T47D (cell line): ENCODE measurements around the gene RRAD.
"Not testable (repeated sequence)": the region's sequence is repeated elsewhere in the genome, so short reads cannot be mapped to it uniquely, and the experiment has no call there.

ENCODE experiments used
- DNase-seq, 2 experiments: peaks; one replicate each; pipeline versions ENCODE4 v3.0.0 to v3.0.0-alpha.2; 2011 to 2012; ENCODE audit warnings: low read depth in 1 of 2, low spot score in 1 of 2
- JUND ChIP-seq: IDR thresholded peaks from 2 replicates; pipeline ENCODE4 v1.6.1; 2012; ENCODE audit warnings: low read depth
- in situ Hi-C: cut with HindIII; loops from 2 replicates; pipeline ENCODE4 v1.10.0; 2016; ENCODE audit warnings: low sequenced_read_pairs, low pct_unique_long_range_greater_than_20kb

The RRAD gene

GRCh38 chr16:66947302-66948065 lies 22.1 kb upstream of the RRAD start:
- in situ Hi-C loops = no loop called here
- TF ChIP-seq JUND = no peak
- DNase-seq = peak; percentile 86 to 88

- in situ Hi-C loops = no loop called here
- DNase-seq = no peak
- no peak for TF ChIP-seq JUND
Measured at GRCh38 chr16:66946974-66947301, 21.6 kb upstream of the RRAD start.

GRCh38 chr16:66946541-66946940 lies 21.2 kb upstream of the RRAD start:
- no peak for TF ChIP-seq JUND
- no peak for DNase-seq
- in situ Hi-C loops = no loop called here

GRCh38 chr16:66945939-66946338 lies 20.6 kb upstream of the RRAD start:
- in situ Hi-C loops = no loop called here
- no peak for TF ChIP-seq JUND
- DNase-seq = no peak

- in situ Hi-C loops, DNase-seq: not testable (repeated sequence)
Measured at GRCh38 chr16:66944971-66945370, 19.6 kb upstream of the RRAD start.

- in situ Hi-C loops = no loop called here
- no peak for TF ChIP-seq JUND
- no peak for DNase-seq
Measured at GRCh38 chr16:66944054-66944441, 18.7 kb upstream of the RRAD start.

- in situ Hi-C loops = no loop called here
- TF ChIP-seq JUND = no peak
- no peak for DNase-seq
Measured at GRCh38 chr16:66943426-66944053, 18.2 kb upstream of the RRAD start.

GRCh38 chr16:66942981-66943380 lies 17.6 kb upstream of the RRAD start:
- in situ Hi-C loops = no loop called here
- no peak for DNase-seq
- TF ChIP-seq JUND = no peak

- DNase-seq = no peak
- no peak for TF ChIP-seq JUND
- in situ Hi-C loops = no loop called here
Measured at GRCh38 chr16:66940236-66940635, 14.9 kb upstream of the RRAD start.

GRCh38 chr16:66939366-66939765 lies 14.0 kb upstream of the RRAD start:
- no peak for DNase-seq
- in situ Hi-C loops = no loop called here
- no peak for TF ChIP-seq JUND

- in situ Hi-C loops = no loop called here
- no peak for TF ChIP-seq JUND
- DNase-seq = no peak
Measured at GRCh38 chr16:66937725-66938337, 12.5 kb upstream of the RRAD start.

GRCh38 chr16:66936889-66937554 lies 11.7 kb upstream of the RRAD start:
- DNase-seq = no peak
- in situ Hi-C loops = no loop called here
- no peak for TF ChIP-seq JUND

- no peak for DNase-seq
- no peak for TF ChIP-seq JUND
- in situ Hi-C loops = no loop called here
Measured at GRCh38 chr16:66936462-66936861, 11.1 kb upstream of the RRAD start.
